Fibroblast of the aortic adventitia (primary cell): Measurements from ENCODE around the gene RIPK3. TPM values are rescaled to one million over a fixed set of nuclear protein-coding genes. Genes with fewer than 3 reads are reported as not detected.

Experiments used
- DNase-seq: peaks from one replicate; pipeline ENCODE4 v3.0.0-alpha.2; 2010; ENCODE audit warnings: low read depth
- H3K4me3 ChIP-seq: 2 replicates; pipeline ENCODE4 v1.5.1; 2011; ENCODE audit warnings: low read depth, mild to moderate bottlenecking, control low read depth, low read length, moderate library complexity
- CTCF ChIP-seq: IDR thresholded peaks from 2 replicates; pipeline ENCODE4 v1.5.1; 2011; ENCODE audit warnings: mild to moderate bottlenecking, low read length, control low read depth, inconsistent platforms; ENCODE audit not compliant: insufficient read depth
- total RNA-seq: library from RNA; depleted of rRNA; stranded (reverse); fragments of >200 nt; gene quantifications from 2 replicates; pipeline ENCODE4 v1.2.3, GENCODE V29; 2012; ENCODE audit warnings: low replicate concordance

The RIPK3 gene
- total RNA-seq, 1 donor: 0.99 TPM

GRCh38 chr14:24314377-24315193, 25.2 kb downstream of the RIPK3 start:
- no peak for TF ChIP-seq CTCF
- H3K4me3 ChIP-seq: no peak overlapping the region
- no peak for DNase-seq

- DNase-seq: no peak
- no peak overlapping the region for H3K4me3 ChIP-seq
- no peak for TF ChIP-seq CTCF
These were observed 25.9 kb downstream of the RIPK3 start for GRCh38 chr14:24313913-24314312.

GRCh38 chr14:24312736-24313507, 26.9 kb downstream of the RIPK3 start:
- H3K4me3 ChIP-seq: no peak overlapping the region
- no peak for DNase-seq
- TF ChIP-seq CTCF: no peak

- DNase-seq: peak; percentile 32
- no peak for TF ChIP-seq CTCF
- H3K4me3 ChIP-seq: no peak overlapping the region
These were observed 27.8 kb downstream of the RIPK3 start for GRCh38 chr14:24311837-24312615.

- H3K4me3 ChIP-seq: peak within 1 kb of the TSS; percentile 28
- TF ChIP-seq CTCF: peak; percentile 26
- peak; percentile 70 for DNase-seq
These were observed 28.9 kb downstream of the RIPK3 start, which contains the start of gene LTB4R for GRCh38 chr14:24310646-24311604. TSS of gene LTB4R (plus strand) at chr14:24311502. CDS start at chr14:24315652, 4,150 bp downstream.
